SK-N-SH treated with all-trans-retinoic acid at 6 μM for 48 hours (cell line): ENCODE results near the gene SLC35A4.
A peak's percentile ranks its signal among the peaks of the same experiment; 100 is the strongest.
"Not testable (repeated sequence)": the region's sequence is repeated elsewhere in the genome, so short reads cannot be mapped to it uniquely, and the experiment has no call there.

ENCODE experiments used
- ATAC-seq: fragments of 200-7000 bp; cut with Tn5 transposase; 3 replicates; pipeline ENCODE4 v1.9.1; 2020; ENCODE audit warnings: mild to moderate bottlenecking, moderate library complexity
- ARNTL ChIP-seq: fragments of 450-650 bp; formaldehyde crosslinking; IDR thresholded peaks from 2 replicates; pipeline ENCODE4 v1.5.0; 2020; ENCODE audit warnings: low read depth, mild to moderate bottlenecking, moderate library complexity, borderline replicate concordance
- GLIS3 ChIP-seq: fragments of 250-450 bp; sonication (Bioruptor Pico); IDR thresholded peaks from 2 replicates; pipeline ENCODE4 v1.5.0; 2020; ENCODE audit warnings: mild to moderate bottlenecking, moderate library complexity
- ISL1 ChIP-seq: fragments of 250-450 bp; sonication (Bioruptor Pico); IDR thresholded peaks from 2 replicates; pipeline ENCODE4 v2.1.2; 2022; ENCODE audit warnings: mild to moderate bottlenecking, moderate library complexity
- PPARA ChIP-seq: fragments of 250-450 bp; sonication (Bioruptor Pico); IDR thresholded peaks from 2 replicates; pipeline ENCODE4 v1.5.0; 2020; ENCODE audit warnings: mild to moderate bottlenecking, borderline replicate concordance
- RARB ChIP-seq: fragments of 250-450 bp; sonication (Bioruptor Pico); IDR thresholded peaks from 2 replicates; pipeline ENCODE4 v1.8.0; 2021; ENCODE audit warnings: mild to moderate bottlenecking, moderate library complexity
- SNAI2 ChIP-seq: fragments of 250-450 bp; sonication (Bioruptor Pico); IDR thresholded peaks from 2 replicates; pipeline ENCODE4 v1.5.0; 2020; ENCODE audit warnings: mild to moderate bottlenecking, moderate library complexity
- TCF4 ChIP-seq: fragments of 250-450 bp; sonication (Bioruptor Pico); IDR thresholded peaks from 2 replicates; pipeline ENCODE4 v1.8.0; 2021; ENCODE audit warnings: mild to moderate bottlenecking, moderate library complexity, borderline replicate concordance
- TOX ChIP-seq: fragments of 250-450 bp; sonication (Bioruptor Pico); IDR thresholded peaks from 2 replicates; pipeline ENCODE4 v1.8.0; 2021; ENCODE audit warnings: mild to moderate bottlenecking, moderate library complexity, borderline replicate concordance
- ZFP3 ChIP-seq: fragments of 250-450 bp; sonication (Bioruptor Pico); IDR thresholded peaks from 2 replicates; pipeline ENCODE4 v1.5.0; 2020; ENCODE audit warnings: mild to moderate bottlenecking, moderate library complexity
- ZFP30 ChIP-seq: fragments of 450-650 bp; formaldehyde crosslinking; IDR thresholded peaks from 2 replicates; pipeline ENCODE4 v1.5.0; 2022; ENCODE audit warnings: mild to moderate bottlenecking, moderate library complexity
- ZNF565 ChIP-seq: fragments of 450-650 bp; formaldehyde crosslinking; conservative IDR thresholded peaks from 2 replicates; pipeline ENCODE4 v1.5.0; 2020; ENCODE audit warnings: low read depth, mild to moderate bottlenecking, moderate library complexity
- ZNF70 ChIP-seq: fragments of 450-650 bp; formaldehyde crosslinking; IDR thresholded peaks from 2 replicates; pipeline ENCODE4 v1.5.0; 2020; ENCODE audit warnings: mild to moderate bottlenecking, moderate library complexity
- ZNF8 ChIP-seq: fragments of 450-650 bp; formaldehyde crosslinking; IDR thresholded peaks from 2 replicates; pipeline ENCODE4 v1.5.0; 2020; ENCODE audit warnings: mild to moderate bottlenecking, moderate library complexity
- TF ChIP-seq, protein P1 (sequence below): fragments of 250-450 bp; sonication (Bioruptor Pico); IDR thresholded peaks from 2 replicates; pipeline ENCODE4 v1.5.0; 2020; ENCODE audit warnings: mild to moderate bottlenecking, moderate library complexity
- TF ChIP-seq, protein P2 (sequence below): fragments of 250-450 bp; sonication (Bioruptor Pico); IDR thresholded peaks from 2 replicates; pipeline ENCODE4 v1.5.1; 2021; ENCODE audit warnings: mild to moderate bottlenecking, moderate library complexity

The SLC35A4 gene

DNA sequence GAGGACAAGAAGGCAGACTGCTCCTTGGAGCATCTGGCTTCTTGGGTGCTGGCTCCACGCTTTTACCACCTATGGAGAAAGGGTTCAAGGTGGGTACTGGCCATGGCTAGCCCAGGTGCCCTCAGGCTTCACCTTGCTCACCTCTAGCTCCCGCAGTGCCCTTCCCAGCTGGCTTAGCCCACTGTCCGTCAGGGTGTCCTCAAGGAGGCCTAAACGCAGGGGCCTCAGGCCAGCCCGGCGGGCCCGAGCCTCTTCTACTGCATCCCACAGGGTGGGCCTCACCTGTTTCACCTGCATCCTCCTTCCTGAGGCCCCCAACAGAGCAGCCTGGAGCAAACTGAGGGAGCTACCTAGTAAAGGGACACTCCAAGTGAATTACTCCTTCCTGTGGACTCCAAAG, 9.1 kb downstream of the SLC35A4 start (continued):
- TF ChIP-seq, protein P1, sequence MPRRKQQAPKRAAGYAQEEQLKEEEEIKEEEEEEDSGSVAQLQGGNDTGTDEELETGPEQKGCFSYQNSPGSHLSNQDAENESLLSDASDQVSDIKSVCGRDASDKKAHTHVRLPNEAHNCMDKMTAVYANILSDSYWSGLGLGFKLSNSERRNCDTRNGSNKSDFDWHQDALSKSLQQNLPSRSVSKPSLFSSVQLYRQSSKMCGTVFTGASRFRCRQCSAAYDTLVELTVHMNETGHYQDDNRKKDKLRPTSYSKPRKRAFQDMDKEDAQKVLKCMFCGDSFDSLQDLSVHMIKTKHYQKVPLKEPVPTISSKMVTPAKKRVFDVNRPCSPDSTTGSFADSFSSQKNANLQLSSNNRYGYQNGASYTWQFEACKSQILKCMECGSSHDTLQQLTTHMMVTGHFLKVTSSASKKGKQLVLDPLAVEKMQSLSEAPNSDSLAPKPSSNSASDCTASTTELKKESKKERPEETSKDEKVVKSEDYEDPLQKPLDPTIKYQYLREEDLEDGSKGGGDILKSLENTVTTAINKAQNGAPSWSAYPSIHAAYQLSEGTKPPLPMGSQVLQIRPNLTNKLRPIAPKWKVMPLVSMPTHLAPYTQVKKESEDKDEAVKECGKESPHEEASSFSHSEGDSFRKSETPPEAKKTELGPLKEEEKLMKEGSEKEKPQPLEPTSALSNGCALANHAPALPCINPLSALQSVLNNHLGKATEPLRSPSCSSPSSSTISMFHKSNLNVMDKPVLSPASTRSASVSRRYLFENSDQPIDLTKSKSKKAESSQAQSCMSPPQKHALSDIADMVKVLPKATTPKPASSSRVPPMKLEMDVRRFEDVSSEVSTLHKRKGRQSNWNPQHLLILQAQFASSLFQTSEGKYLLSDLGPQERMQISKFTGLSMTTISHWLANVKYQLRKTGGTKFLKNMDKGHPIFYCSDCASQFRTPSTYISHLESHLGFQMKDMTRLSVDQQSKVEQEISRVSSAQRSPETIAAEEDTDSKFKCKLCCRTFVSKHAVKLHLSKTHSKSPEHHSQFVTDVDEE (CRISPR knock-in tag), result no peak
- TF ChIP-seq ZNF565 (no peak), ZNF8 (CRISPR knock-in tag) (no peak), RARB (CRISPR knock-in tag) (no peak), ZFP30 (CRISPR knock-in tag) (no peak)

DNA sequence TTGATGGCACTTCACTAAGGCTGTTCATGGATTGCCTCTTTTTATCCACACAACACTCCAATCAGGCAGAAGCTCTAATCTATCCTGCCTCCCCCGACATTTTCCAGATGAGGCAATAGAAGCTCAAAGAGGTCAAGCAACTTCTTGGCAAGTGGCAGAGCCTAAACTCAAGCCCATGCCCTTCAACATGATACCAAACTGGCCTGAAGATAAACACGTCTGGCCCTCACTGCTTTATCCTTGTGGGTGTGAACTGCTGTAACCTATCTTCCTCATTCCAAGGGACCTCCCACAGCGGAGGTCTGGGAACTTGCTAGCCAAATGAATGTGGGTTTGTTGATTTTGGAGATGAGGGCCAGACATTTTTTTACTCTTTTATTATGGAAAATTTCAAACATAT, 9.5 kb downstream of the SLC35A4 start:
- TF ChIP-seq PPARA (no peak), TCF4 (CRISPR knock-in tag) (no peak)
- TF ChIP-seq, protein P2, sequence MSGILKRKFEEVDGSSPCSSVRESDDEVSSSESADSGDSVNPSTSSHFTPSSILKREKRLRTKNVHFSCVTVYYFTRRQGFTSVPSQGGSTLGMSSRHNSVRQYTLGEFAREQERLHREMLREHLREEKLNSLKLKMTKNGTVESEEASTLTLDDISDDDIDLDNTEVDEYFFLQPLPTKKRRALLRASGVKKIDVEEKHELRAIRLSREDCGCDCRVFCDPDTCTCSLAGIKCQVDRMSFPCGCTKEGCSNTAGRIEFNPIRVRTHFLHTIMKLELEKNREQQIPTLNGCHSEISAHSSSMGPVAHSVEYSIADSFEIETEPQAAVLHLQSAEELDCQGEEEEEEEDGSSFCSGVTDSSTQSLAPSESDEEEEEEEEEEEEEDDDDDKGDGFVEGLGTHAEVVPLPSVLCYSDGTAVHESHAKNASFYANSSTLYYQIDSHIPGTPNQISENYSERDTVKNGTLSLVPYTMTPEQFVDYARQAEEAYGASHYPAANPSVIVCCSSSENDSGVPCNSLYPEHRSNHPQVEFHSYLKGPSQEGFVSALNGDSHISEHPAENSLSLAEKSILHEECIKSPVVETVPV (CRISPR knock-in tag), result no peak
- ATAC-seq, result no peak

DNA sequence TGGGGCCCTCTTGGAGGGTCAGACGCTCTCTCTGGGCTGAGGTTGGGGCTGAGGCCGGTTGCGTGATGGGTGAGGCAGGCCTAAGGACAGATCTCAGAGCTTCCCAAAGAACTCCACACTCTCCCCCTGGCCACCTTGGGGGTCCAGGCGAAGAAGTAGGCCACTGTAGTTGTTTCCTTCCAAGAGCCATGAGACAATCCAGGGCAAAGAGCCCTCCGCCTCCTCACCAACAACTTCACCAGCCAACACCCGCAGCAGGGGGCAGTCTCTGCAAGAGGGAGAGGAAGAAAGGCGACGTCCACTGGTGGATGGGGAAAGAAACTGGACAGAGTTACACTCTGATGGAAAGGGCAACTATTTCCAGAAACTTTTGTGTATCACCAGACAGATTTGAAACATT, 10.7 kb downstream of the SLC35A4 start:
- ATAC-seq, result 0 out of 3 replicates have a peak, but pooled peaks have one; percentile 28

DNA sequence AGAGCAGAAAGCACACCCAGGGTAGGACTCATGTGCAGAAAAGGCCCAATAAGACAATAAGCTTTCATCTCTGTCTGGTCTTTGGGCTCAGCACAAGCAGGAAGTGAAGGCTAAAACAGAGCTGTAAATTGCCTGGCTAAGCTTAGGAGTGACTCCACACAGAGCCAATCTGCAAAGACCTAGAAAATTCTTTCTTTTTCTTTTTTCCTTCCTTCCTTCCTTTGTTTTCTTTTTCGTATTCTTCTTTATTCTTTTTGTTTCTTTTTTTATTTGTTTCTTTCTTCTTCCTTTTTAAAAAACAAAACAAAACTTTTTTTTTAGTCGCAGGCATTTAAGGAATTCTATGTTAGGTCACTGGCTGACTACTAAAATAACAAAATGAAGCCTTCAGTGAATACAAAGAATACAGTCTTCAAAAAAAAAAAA, 12.2 kb downstream of the SLC35A4 start:
- no peak for TF ChIP-seq ARNTL (CRISPR knock-in tag)
- ATAC-seq, result no peak

More for the DNA sequence above, 10.7 kb downstream of the SLC35A4 start:
- no peak for TF ChIP-seq PPARA
- no peak for TF ChIP-seq RARB (CRISPR knock-in tag)
- TF ChIP-seq ZNF70 (CRISPR knock-in tag), result no peak
- TF ChIP-seq, protein P2 (CRISPR knock-in tag), result no peak
- TF ChIP-seq TOX (CRISPR knock-in tag), result no peak

DNA sequence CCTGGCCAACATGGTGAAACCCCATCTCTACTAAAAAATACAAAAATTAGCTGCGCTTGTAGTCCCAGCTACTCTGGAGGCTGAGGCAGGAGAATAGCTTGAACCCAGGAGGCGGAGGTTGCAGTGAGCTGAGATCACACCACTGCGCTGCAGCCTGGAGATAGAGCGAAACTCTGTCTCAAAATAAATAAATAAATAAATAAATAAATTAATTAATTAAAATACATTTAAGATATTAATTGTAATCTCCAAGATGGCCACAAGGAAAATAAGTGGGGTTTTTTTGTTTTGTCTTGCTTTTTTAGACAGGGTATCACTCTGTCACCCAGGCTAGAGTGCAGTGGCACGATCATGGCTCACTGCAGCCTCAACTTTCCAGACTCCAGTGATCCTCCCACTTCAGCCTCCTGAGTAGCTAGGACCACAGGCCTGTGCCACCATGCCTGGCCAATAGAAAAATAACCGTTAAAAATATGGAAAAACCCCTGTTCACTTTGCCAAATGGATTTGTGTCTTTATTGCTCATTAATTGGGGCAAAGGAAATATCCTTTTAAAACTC, 14.6 kb downstream of the SLC35A4 start:
- ATAC-seq, result not testable (repeated sequence)

DNA sequence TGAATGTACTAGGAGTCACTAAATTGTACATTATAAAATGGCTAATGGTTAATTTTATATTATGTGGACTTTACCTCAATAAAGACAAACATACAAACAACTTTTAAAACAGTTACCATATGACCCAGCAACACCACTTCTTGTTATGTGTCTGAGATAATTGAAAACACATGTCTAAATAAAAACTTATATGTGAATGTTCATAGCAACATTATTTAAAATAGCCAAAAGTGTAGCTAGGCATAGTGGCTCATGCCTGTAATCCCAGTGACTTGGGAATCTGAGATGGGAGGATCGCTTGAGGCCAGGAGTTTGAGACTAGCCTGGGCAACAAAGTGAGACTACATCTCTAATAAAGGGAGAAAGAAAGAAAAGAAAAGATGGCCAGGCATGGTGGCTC, 22.9 kb downstream of the SLC35A4 start:
- TF ChIP-seq ZFP30 (CRISPR knock-in tag) (no peak), TCF4 (CRISPR knock-in tag) (no peak), ZNF70 (CRISPR knock-in tag) (no peak), SNAI2 (CRISPR knock-in tag) (no peak), TOX (CRISPR knock-in tag) (no peak), ZFP3 (CRISPR knock-in tag) (no peak), GLIS3 (CRISPR knock-in tag) (no peak), ISL1 (CRISPR knock-in tag) (no peak)
- TF ChIP-seq, protein P2 (CRISPR knock-in tag), result no peak
- TF ChIP-seq, protein P1 (CRISPR knock-in tag), result no peak
- ATAC-seq, result no peak
